Pancreas (tissue), 10 donors: ENCODE results near the gene CALD1. TPM values are rescaled to one million over a fixed set of nuclear protein-coding genes. Genes with fewer than 3 reads are reported as not detected.

Experiments used
- ATAC-seq, 4 donors: fragments of 200-7000 bp; cut with Tn5 transposase; one replicate each; pipeline versions ENCODE4 v1.8.0 to v1.9.1; 2020; ENCODE audit warnings: mild to moderate bottlenecking in 4 of 4, moderate library complexity in 4 of 4
- DNase-seq, 6 donors: peaks; one replicate each; pipeline ENCODE4 v3.0.0-alpha.2; 2020
- FAIRE-seq: peaks from 2 replicates; lab custom pipeline; 2012; peaks lifted over from hg19 to GRCh38; lab: Jason Lieb, UNC
- H3K27ac ChIP-seq, 4 donors: fragments of 200-600 bp; sonication (generic); 1 replicate in 3 of 4; 2 replicates in 1 of 4; pipeline versions ENCODE4 v1.5.0 to v1.8.0; 2020
- H3K27me3 ChIP-seq, 4 donors: fragments of 200-600 bp; one replicate each; pipeline ENCODE4 v1.8.0; 2021
- H3K36me3 ChIP-seq, 3 donors: fragments of 200-600 bp; sonication (generic) in 1 of 3; one replicate each; pipeline versions ENCODE4 v1.5.0 to v1.8.0; 2020 to 2021
- H3K4me1 ChIP-seq, 3 donors: fragments of 200-600 bp; one replicate each; pipeline ENCODE4 v1.8.0; 2021
- H3K4me3 ChIP-seq, 4 donors: fragments of 200-600 bp; sonication (generic) in 2 of 4; one replicate each; pipeline versions ENCODE4 v1.5.0 to v1.8.0; 2020 to 2021
- H3K9me3 ChIP-seq, 4 donors: fragments of 200-600 bp; one replicate each; pipeline ENCODE4 v1.8.0; 2021
- CTCF ChIP-seq, 4 donors: fragments of 200-600 bp; sonication (generic) in 3 of 4; IDR thresholded peaks; one replicate each; pipeline versions ENCODE4 v1.5.0 to v1.8.0; 2021; ENCODE audit warnings: antibody characterized with exemption in 4 of 4
- WGBS, 2 donors: extraction: QIAGEN DNeasy Blood & Tissue Kit; methylation state at CpG; one replicate each; pipeline ENCODE4 v1.1.7; 2013; 5-methylcytosine and 5-hydroxymethylcytosine counted together
- intact Hi-C, 3 donors: fragments of 100-400 bp; cut with DNase I; formaldehyde crosslinking; loops; one replicate each; pipeline versions ENCODE4 v1.11.1 to v1.14.2; 2022
- polyA plus RNA-seq, 2 donors: library from polyadenylated mRNA; stranded (reverse); fragments of 200-250 nt; gene quantifications; one replicate each; pipeline ENCODE4 v1.2.3, GENCODE V29; 2013
- total RNA-seq, 6 donors: library from RNA; stranded (reverse); fragmentation: NEBNext Ultra II Directional in 4 of 6; extraction: Animal tissue kit (Norgen Biotek cat#: 25700) in 4 of 6; gene quantifications; one replicate each; pipeline versions ENCODE4 v1.2.1 to v1.2.4, GENCODE V29; 2021 to 2023
- donor health status: healthy with polysubstance abuse.
- donor health status: DM: no; HTN: no; CAD: no; lungs with moderate emphysema.
- donor health status: DM: no; HTN: no; CAD: no.
- donor health status: control.
- donor health status: control.
- donor health status: Bipolar disorder and iron deficiency.
- donor health status: DM: yes; HTN: yes; CAD: no.
- donor health status: DM: no; HTN: no; CAD: no.
- donor health status: DM: no; HTN: no; CAD: no.
- donor health status: DM: yes; HTN: yes; CAD: no.

CALD1 gene
- total and polyA plus RNA-seq, 8 donors = 17.0 to 85.8 (median 33.2) TPM

DNA sequence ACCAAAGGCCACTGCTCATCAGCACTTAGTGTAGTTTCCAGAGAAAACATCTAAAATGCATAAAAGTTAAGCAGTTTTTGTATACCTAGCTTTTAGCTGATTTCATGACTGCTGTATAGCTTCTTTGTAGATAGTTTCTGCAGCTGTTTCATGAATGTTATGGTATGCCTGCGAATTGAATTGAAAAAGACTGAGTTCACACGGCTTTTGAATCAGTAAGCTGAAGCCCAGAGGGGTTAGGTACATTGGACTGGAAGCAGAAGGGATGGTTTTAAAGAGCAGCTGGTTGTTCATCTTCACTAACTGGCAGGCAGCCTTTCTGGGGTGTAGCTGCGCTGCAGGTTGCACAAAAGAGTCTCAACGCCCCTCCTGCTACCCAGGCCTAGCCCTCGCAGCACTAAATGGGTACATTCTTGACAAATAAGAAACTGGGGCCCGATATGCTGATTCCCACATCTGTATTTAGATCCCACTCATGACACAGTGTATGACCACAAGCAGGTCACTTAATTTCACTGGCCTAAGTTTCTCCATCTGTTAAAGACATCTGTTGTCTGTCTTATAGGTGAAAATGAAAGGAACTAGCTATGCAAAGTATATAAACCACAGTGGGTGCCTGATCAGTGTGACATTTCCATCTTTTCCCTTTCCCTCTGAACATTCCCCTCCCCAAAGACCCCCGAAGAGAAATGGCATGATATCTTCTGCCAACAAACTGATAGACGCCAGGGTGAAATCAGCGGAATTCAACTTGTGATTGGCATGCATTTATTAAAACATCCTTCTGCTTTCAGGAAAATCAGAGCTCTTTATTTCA lies 120.9 kb downstream of the CALD1 start:
- DNase-seq = no peak
- no peak for ATAC-seq
- Histone ChIP-seq H3K4me1 (no peaks in the 10 kb centered on the region), H3K27me3 (no peaks in the 10 kb centered on the region), H3K4me3 (no peak overlapping the region), H3K9me3 (no peaks in the 10 kb centered on the region), H3K36me3 (no peaks in the 10 kb centered on the region), H3K27ac (no peak overlapping the region)
- TF ChIP-seq CTCF (IDR thresholded peaks at IDR 0.05) = no peak
- no peak for FAIRE-seq
- WGBS, 2 donors = 78 to 85% methylated on average over 9 of the region's 9 CpGs
- intact Hi-C loops = no loop called here

- H3K27ac ChIP-seq = no peak overlapping the region
- intact Hi-C loops = no loop called here
- H3K27me3 ChIP-seq = no peaks in the 10 kb centered on the region
- WGBS, 2 donors = 82 to 90% methylated on average over 4 of the region's 4 CpGs
- no peak overlapping the region for H3K4me3 ChIP-seq
- ATAC-seq (no peak), DNase-seq (no peak), FAIRE-seq (no peak)
- H3K36me3 ChIP-seq = no peaks in the 10 kb centered on the region
- H3K4me1 ChIP-seq = no peaks in the 10 kb centered on the region
- no peaks in the 10 kb centered on the region for H3K9me3 ChIP-seq
- TF ChIP-seq CTCF (IDR thresholded peaks at IDR 0.05) = no peak
Observed at GRCh38 chr7:134901389-134902020, 122.1 kb downstream of the CALD1 start.

DNA sequence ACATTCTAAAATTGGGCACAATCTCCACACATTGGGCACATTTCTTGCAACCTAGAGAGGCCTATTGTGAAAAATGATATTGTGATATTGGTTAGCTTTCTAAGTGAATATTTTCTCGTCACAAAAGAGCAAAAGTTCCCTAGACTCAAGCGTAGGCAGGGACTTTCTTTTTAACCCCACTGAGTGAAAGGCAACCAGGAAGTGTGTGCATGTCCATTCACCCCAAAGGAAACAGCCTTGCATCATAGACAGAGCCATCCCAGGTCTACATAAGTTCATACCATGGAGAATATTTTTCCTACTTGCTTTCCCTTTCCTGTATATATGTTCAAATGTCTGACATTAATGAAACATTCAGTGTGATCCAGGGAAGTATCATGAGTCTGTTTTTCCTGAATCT lies 122.6 kb downstream of the CALD1 start:
- no peaks in the 10 kb centered on the region for H3K36me3 ChIP-seq
- DNase-seq (no peak), FAIRE-seq (no peak), ATAC-seq (no peak)
- H3K9me3 ChIP-seq = no peaks in the 10 kb centered on the region
- WGBS, 2 donors = 82 to 87% methylated on average over 2 of the region's 2 CpGs
- H3K4me1 ChIP-seq = no peaks in the 10 kb centered on the region
- intact Hi-C loops = no loop called here
- no peak overlapping the region for H3K27ac ChIP-seq
- TF ChIP-seq CTCF (IDR thresholded peaks at IDR 0.05) = no peak
- no peaks in the 10 kb centered on the region for H3K27me3 ChIP-seq
- H3K4me3 ChIP-seq = no peak overlapping the region

GRCh38 chr7:134903073-134903790 lies 123.8 kb downstream of the CALD1 start:
- intact Hi-C loops = no loop called here
- 86 to 91% methylated on average over 5 of the region's 5 CpGs for WGBS, 2 donors
- no peak for TF ChIP-seq CTCF (IDR thresholded peaks at IDR 0.05)
- Histone ChIP-seq H3K27ac (no peak overlapping the region), H3K4me3 (no peak overlapping the region), H3K36me3 (no peaks in the 10 kb centered on the region), H3K9me3 (no peaks in the 10 kb centered on the region), H3K27me3 (no peaks in the 10 kb centered on the region), H3K4me1 (no peaks in the 10 kb centered on the region)
- ATAC-seq = no peak
- DNase-seq = no peak
- no peak for FAIRE-seq
